ENCODE results near the gene SNX6. TPM values are rescaled to one million over a fixed set of nuclear protein-coding genes. Genes with fewer than 3 reads are reported as not detected.
A peak's percentile ranks its signal among the peaks of the same experiment; 100 is the strongest.
"Not testable (repeated sequence)": the region's sequence is repeated elsewhere in the genome, so short reads cannot be mapped to it uniquely, and the experiment has no call there.

SNX6 gene
- total RNA-seq, 1 experiment from 2014 or later, result 73.4 TPM

DNA sequence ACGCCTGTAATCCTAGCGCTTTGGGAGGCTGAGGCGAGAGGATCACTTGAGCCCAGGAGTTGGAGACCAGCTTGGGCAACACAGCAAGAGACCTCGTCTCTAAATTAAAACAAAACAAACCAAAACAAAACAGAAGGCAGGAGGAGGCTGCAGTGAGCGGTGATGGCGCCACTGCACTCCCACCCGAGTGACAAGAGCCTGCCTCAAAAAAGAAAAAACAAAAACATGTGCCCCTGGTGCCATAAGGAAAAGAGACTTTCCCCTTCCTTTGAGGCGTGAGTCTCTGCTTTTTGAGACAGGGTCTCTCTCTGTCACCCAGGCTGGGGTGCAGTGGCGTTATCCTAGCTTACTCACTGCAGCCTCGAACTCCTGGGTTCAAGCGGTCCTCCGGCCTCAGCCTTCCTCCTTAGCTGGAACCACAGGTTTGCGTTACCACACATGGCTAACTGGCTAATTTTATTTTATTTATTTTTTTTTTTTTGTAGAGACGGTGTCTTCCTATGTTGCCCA is 81.4 kb downstream of the SNX6 start:
- peak overlapping the region; percentile 30; the same call in 1 of the 2 replicates for H3K27ac ChIP-seq (ENCODE audit: low read depth, low read length)
- ATAC-seq, result no peak

DNA sequence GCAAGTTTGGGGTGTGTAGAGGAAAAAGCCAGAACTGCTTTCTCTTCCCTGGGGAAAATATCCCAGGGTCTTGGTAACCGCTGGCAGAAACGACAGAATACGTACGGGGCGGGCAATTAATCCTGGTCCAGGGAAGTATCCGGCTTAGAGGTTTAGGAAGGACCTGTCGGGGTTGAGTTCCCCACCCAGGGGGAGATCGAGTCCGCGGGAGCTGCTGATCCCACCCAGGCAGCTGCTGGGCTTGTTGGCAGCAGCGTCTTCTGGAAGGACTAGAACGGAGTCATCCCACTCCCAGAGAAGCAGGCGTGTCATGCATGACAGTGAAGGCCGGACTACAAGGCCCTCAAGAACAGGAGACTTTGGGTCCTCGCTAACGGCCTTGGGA is 82.8 kb downstream of the SNX6 start:
- H4K20me1 ChIP-seq (ENCODE audit: insufficient read depth); H3K36me3 ChIP-seq (ENCODE audit: control insufficient read depth in 1 of 2, insufficient read depth in 2 of 2, low read length in 2 of 2); intact Hi-C loops (cut with micrococcal nuclease); H3K4me1 ChIP-seq (ENCODE audit: control insufficient read depth in 1 of 2, insufficient read depth in 2 of 2, low read length in 2 of 2); H3K4me3 ChIP-seq (replicated peaks in 1 of 2; ENCODE audit: low read depth in 1 of 2, low read length in 2 of 2); POLR2A ChIA-PET; H3K9me2 ChIP-seq (ENCODE audit: insufficient read depth); H3K79me2 ChIP-seq (ENCODE audit: insufficient read depth, low read length); H3K4me2 ChIP-seq (ENCODE audit: low read length); H3K27me3 ChIP-seq (ENCODE audit: insufficient read depth, low read length); RAD21 ChIA-PET (ENCODE audit: low non-redundant PET in 1 of 2, low total read pairs in 2 of 2, uncharacterized antibody in 2 of 2, unreplicated experiment in 2 of 2); H3K9ac ChIP-seq (ENCODE audit: low read length); H2AFZ ChIP-seq (ENCODE audit: low read depth, low read length, poor library complexity, severe bottlenecking); CTCF ChIA-PET; H3K9me3 ChIP-seq (ENCODE audit: control insufficient read depth in 1 of 2, insufficient read depth in 1 of 2, low read depth in 1 of 2, low read length in 2 of 2); DNase-seq (ENCODE audit: low read depth, low spot score); H3K27ac ChIP-seq (ENCODE audit: low read depth, low read length); BruUV-seq (replicated peaks): not testable (repeated sequence)
- peak; percentile 72 for ATAC-seq

More for the DNA sequence above, 81.4 kb downstream of the SNX6 start:
- H3K4me1 ChIP-seq (ENCODE audit: control insufficient read depth in 1 of 2, insufficient read depth in 2 of 2, low read length in 2 of 2), result peaks cover 3% of the 10 kb centered on the region in 2 experiments; a peak in 2 of 4 replicates
- ChIA-PET RAD21 (ENCODE audit: low non-redundant PET in 1 of 2, low total read pairs in 2 of 2, uncharacterized antibody in 2 of 2, unreplicated experiment in 2 of 2) (interaction anchor here in 1 of 2 experiments (0.6 kb wide), 1 partner anchor 54 kb away, joined by 3 read pairs; no protein-coding TSS in a partner anchor), CTCF (no interaction called here), POLR2A (interaction anchor here (0.7 to 1.0 kb wide), 2 partner anchors 98 to 107 kb away, joined by 3 read pairs; no protein-coding TSS in a partner anchor)
- H3K9ac ChIP-seq (ENCODE audit: low read length), result no peak overlapping the region
- no peak for DNase-seq (ENCODE audit: low read depth, low spot score)
- H3K36me3 ChIP-seq (ENCODE audit: control insufficient read depth in 1 of 2, insufficient read depth in 2 of 2, low read length in 2 of 2), result no peaks in the 10 kb centered on the region
- intact Hi-C loops (cut with micrococcal nuclease), result no loop called here
- no peaks in the 10 kb centered on the region for H3K27me3 ChIP-seq (ENCODE audit: insufficient read depth, low read length)
- no peak for TF ChIP-seq SRF (IDR thresholded peaks at IDR 0.05; ENCODE audit: low read depth)
- no peak overlapping the region for H3K4me3 ChIP-seq (replicated peaks in 1 of 2; ENCODE audit: low read depth in 1 of 2, low read length in 2 of 2)
- no peaks in the 10 kb centered on the region for H3K9me3 ChIP-seq (ENCODE audit: control insufficient read depth in 1 of 2, insufficient read depth in 1 of 2, low read depth in 1 of 2, low read length in 2 of 2)
- no TSS peak for BruUV-seq (replicated peaks)
- H4K20me1 ChIP-seq (ENCODE audit: insufficient read depth), result no peaks in the 10 kb centered on the region
- H2AFZ ChIP-seq (ENCODE audit: low read depth, low read length, poor library complexity, severe bottlenecking), result no peak overlapping the region
- H3K9me2 ChIP-seq (ENCODE audit: insufficient read depth), result no peaks in the 10 kb centered on the region
- no peaks in the 10 kb centered on the region for H3K79me2 ChIP-seq (ENCODE audit: insufficient read depth, low read length)
- H3K4me2 ChIP-seq (ENCODE audit: low read length), result no peak overlapping the region

DNA sequence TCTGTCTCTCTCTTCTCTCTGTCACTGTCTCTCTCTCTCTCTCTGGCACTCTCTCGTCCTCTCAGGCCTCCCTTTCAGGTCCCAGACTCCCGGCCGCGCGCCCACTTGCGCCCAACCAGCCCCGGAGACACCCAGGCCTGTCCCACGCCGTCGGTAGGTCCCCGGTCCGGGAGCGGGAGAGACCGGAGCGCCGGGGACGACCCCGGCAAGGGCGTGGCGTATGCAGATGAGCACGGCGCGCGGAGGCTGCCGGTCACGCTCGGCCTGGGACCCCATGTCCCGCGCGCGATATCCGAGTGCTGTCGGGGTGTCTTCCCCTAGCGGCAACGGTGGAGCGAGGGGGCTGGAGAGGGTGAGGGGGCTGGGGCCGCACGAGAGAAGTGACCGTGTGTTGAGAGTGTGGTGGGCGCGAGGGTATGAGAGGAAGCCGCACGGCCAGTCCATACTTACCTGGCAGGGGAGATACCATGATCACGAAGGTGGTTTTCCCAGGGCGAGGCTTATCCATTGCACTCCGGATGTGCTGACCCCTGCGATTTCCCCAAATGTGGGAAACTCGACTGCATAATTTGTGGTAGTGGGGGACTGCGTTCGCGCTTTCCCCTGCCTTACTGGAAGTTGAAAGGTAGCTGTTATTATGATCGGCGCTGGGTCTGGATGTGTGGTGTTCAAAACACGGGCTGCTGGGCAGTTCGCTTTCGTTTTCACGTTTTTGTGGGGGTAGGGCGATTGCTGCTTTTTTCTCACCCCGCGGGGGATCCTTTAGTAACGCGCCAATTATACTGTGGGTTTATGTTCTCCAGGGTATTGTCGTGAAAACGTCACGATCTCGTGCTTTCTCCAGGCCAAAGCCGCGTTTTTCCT is 83.4 kb downstream of the SNX6 start:
- H4K20me1 ChIP-seq (ENCODE audit: insufficient read depth); H3K9ac ChIP-seq (ENCODE audit: low read length); H3K36me3 ChIP-seq (ENCODE audit: control insufficient read depth in 1 of 2, insufficient read depth in 2 of 2, low read length in 2 of 2); H3K4me1 ChIP-seq (ENCODE audit: control insufficient read depth in 1 of 2, insufficient read depth in 2 of 2, low read length in 2 of 2); H3K4me2 ChIP-seq (ENCODE audit: low read length); H3K79me2 ChIP-seq (ENCODE audit: insufficient read depth, low read length); H3K9me2 ChIP-seq (ENCODE audit: insufficient read depth); H3K27ac ChIP-seq (ENCODE audit: low read depth, low read length); H3K27me3 ChIP-seq (ENCODE audit: insufficient read depth, low read length); CTCF ChIA-PET; POLR2A ChIA-PET; H2AFZ ChIP-seq (ENCODE audit: low read depth, low read length, poor library complexity, severe bottlenecking); DNase-seq (ENCODE audit: low read depth, low spot score); H3K9me3 ChIP-seq (ENCODE audit: control insufficient read depth in 1 of 2, insufficient read depth in 1 of 2, low read depth in 1 of 2, low read length in 2 of 2); intact Hi-C loops (cut with micrococcal nuclease); H3K4me3 ChIP-seq (replicated peaks in 1 of 2; ENCODE audit: low read depth in 1 of 2, low read length in 2 of 2); RAD21 ChIA-PET (ENCODE audit: low non-redundant PET in 1 of 2, low total read pairs in 2 of 2, uncharacterized antibody in 2 of 2, unreplicated experiment in 2 of 2): not testable (repeated sequence)
- TSS peak; percentile 99 for BruUV-seq (replicated peaks)
- peak; percentile 80 for ATAC-seq

DNA sequence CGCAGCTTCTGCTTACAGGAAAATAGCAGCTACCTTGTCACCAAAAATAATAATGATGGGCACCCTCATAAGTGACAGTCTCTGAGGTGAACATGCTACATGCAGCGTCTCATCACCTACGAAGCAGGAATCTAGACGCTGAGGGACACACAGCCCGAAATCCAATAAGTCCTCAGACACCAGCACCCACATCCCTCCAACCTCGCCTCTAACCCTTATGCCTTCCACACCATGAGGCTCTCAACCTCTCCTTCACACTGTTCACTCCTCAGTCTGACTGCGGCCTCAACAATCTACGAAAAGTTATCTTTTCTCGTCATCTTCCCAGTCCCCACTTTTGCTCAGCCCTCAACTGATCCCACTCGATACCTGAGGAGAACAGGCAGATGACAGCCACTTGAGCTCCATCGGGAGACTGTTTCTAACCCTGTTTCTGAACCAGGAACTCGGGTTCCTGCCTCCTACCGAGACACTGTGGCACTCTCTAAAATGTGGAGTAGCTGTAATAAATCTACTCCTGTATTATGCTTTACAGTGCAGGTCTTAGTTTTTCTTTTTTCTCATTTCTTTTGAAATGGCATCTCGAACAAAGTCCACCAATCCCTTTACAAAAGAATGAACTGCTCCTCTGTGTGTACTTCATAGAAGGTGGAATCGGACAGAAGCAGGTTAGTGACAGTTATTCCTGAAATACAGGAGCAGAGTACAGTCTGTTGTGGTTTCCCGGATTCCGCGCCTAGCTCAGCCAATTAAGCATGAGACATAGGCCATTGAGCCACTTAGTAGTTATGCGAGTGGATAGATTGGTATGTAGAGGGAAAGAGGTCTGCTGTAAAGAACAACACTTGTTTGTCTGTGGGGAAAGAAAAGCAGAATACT is 89.5 kb downstream of the SNX6 start:
- ATAC-seq, CTCF ChIA-PET: not testable (repeated sequence)
- BruUV-seq (replicated peaks), result TSS peak; percentile 90

More for the DNA sequence above, 89.5 kb downstream of the SNX6 start:
- POLR2A ChIA-PET; intact Hi-C loops (cut with micrococcal nuclease); DNase-seq (ENCODE audit: low read depth, low spot score); H4K20me1 ChIP-seq (ENCODE audit: insufficient read depth); H3K9me3 ChIP-seq (ENCODE audit: control insufficient read depth in 1 of 2, insufficient read depth in 1 of 2, low read depth in 1 of 2, low read length in 2 of 2); H3K27me3 ChIP-seq (ENCODE audit: insufficient read depth, low read length); RAD21 ChIA-PET (ENCODE audit: low non-redundant PET in 1 of 2, low total read pairs in 2 of 2, uncharacterized antibody in 2 of 2, unreplicated experiment in 2 of 2); H2AFZ ChIP-seq (ENCODE audit: low read depth, low read length, poor library complexity, severe bottlenecking); H3K9me2 ChIP-seq (ENCODE audit: insufficient read depth): not testable (repeated sequence)
- peak overlapping the region; percentile 22; the same call in 1 of the 2 replicates for H3K27ac ChIP-seq (ENCODE audit: low read depth, low read length)
- peaks cover 6 to 11% of the 10 kb centered on the region in 2 experiments; a peak in 3 of 4 replicates for H3K4me1 ChIP-seq (ENCODE audit: control insufficient read depth in 1 of 2, insufficient read depth in 2 of 2, low read length in 2 of 2)
- H3K79me2 ChIP-seq (ENCODE audit: insufficient read depth, low read length), result peaks cover 27% of the 10 kb centered on the region
- H3K4me2 ChIP-seq (ENCODE audit: low read length), result peak overlapping the region; percentile 81
- H3K4me3 ChIP-seq (replicated peaks in 1 of 2; ENCODE audit: low read depth in 1 of 2, low read length in 2 of 2), result peak overlapping the region; percentile 71 to 91
- H3K9ac ChIP-seq (ENCODE audit: low read length), result peak overlapping the region; percentile 95
- H3K36me3 ChIP-seq (ENCODE audit: control insufficient read depth in 1 of 2, insufficient read depth in 2 of 2, low read length in 2 of 2), result peaks cover 3 to 16% of the 10 kb centered on the region in 2 experiments; a peak in 3 of 4 replicates
